ENCODE results near the gene GALNT2. TPM values are rescaled to one million over a fixed set of nuclear protein-coding genes. Genes with fewer than 3 reads are reported as not detected.

GALNT2 gene
- total and polyA plus RNA-seq, 2 experiments from 2014 or later: 96.7 to 143 TPM

GRCh38 chr1:230126529-230127104 lies 59.6 kb downstream of the GALNT2 start:
- peaks cover 89% of the 10 kb centered on the region for H3K79me2 ChIP-seq
- H3K9me3 ChIP-seq (ENCODE audit: low read depth): no peaks in the 10 kb centered on the region
- H4K20me1 ChIP-seq (ENCODE audit: insufficient read depth, poor library complexity, severe bottlenecking): peaks cover 24% of the 10 kb centered on the region
- no peak overlapping the region for H3K4me3 ChIP-seq
- 84% methylated on average over 15 of the region's 16 CpGs for WGBS (ENCODE audit: low lambda C conversion rate, missing lambda C conversion rate)
- no peaks in the 10 kb centered on the region for H3K27me3 ChIP-seq
- H3K36me3 ChIP-seq (replicated peaks; ENCODE audit: insufficient read depth, low read depth): no peaks in the 10 kb centered on the region
- peaks cover 8% of the 10 kb centered on the region for H3K4me1 ChIP-seq (ENCODE audit: insufficient read depth)
- TF ChIP-seq, protein P1, sequence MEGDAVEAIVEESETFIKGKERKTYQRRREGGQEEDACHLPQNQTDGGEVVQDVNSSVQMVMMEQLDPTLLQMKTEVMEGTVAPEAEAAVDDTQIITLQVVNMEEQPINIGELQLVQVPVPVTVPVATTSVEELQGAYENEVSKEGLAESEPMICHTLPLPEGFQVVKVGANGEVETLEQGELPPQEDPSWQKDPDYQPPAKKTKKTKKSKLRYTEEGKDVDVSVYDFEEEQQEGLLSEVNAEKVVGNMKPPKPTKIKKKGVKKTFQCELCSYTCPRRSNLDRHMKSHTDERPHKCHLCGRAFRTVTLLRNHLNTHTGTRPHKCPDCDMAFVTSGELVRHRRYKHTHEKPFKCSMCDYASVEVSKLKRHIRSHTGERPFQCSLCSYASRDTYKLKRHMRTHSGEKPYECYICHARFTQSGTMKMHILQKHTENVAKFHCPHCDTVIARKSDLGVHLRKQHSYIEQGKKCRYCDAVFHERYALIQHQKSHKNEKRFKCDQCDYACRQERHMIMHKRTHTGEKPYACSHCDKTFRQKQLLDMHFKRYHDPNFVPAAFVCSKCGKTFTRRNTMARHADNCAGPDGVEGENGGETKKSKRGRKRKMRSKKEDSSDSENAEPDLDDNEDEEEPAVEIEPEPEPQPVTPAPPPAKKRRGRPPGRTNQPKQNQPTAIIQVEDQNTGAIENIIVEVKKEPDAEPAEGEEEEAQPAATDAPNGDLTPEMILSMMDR (IDR thresholded peaks at IDR 0.05; ENCODE audit: poor library complexity): no peak
- no peak for TF ChIP-seq EZH2phosphoT487 (IDR thresholded peaks at IDR 0.05; ENCODE audit: low read depth, severe bottlenecking, unreplicated experiment)
- no peak for TF ChIP-seq EZH2 (IDR thresholded peaks at IDR 0.05; ENCODE audit: borderline replicate concordance)
- H3K9me2 ChIP-seq (replicated peaks; ENCODE audit: insufficient read depth): no peaks in the 10 kb centered on the region
- H3K27ac ChIP-seq: no peak overlapping the region
- H2AFZ ChIP-seq: no peak overlapping the region
- no peak for DNase-seq (ENCODE audit: low spot score)
- no peak overlapping the region for H3K4me2 ChIP-seq

DNA sequence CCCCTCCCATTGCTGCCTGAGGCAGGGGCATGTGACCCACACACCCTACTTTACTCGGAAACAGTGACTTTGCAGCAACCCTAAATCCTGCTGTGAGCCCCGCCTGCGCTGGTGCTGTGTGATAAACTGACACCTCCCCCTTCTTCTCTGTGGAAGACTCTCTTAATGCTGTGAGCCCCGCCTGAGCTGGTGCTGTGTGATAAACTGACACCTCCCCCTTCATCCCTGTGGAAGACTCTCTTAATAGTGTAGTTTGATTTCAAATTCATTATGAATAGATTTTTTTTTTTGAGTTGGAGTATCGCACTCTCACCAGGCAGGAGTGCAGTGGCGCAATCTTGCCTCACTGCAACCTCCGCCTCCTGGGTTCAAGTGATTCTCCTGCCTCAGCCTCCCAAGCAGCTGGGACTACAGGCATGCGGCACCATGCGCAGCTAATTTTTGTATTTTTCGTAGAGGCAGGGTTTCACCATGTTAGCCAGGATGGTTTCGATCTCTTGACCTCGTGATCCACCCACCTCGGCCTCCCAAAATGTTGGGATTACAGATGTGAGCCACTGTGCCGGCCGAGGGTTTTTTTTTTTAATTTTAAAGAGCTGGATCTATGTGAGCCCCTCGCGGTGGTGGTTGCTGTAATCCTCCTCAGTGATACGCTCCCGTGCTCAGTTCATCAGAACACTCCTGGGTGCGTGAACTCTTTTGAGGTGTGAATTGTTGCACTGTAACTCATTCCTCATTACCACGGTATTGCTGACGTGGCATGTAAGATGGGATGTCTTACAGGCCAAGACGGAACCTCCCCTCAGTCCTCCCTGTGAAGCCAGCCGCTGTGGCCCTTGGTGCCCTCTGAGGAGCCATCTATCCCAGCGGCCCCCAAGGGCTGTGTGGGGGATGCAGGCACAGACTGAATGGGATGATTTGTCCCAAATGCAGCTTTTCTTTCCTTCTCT lies 60.3 kb downstream of the GALNT2 start:
- Histone ChIP-seq H4K20me1 (ENCODE audit: insufficient read depth, poor library complexity, severe bottlenecking) (peaks cover 26% of the 10 kb centered on the region), H3K79me2 (peaks cover 90% of the 10 kb centered on the region)

DNA sequence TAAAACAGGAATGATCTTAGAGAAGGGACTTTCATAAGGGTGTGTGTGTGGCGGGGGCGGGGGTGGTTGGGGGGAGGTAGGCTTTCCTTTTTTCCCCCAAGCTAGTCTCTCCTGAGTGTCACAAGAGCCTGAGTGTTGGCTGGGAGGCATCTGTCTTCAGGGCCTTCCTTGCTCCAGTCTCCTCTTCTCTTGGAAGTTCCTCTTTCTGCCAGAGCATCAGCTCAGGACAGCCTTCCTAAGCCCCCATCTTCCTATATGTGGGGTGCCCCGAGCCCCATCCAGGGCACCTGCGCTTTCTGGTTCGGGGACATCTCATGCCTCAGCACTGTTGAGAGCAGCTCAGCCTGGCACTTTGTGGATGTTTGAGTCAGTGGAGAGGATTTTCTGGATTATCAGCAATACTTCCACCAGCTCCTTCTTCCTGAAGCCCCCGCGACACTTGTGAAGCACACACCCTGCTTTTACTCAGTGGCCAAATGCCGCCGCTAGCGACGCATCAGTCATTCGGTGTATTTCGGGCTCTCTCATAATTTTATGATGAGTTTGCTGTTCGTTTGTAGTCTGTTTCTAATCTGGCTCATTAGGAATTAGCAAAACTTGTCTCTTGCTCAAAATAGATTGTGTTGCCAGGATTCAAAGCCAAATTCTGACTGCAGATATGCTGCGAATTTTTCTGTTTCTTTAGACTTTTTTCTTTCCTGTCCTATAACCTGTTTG lies 61.7 kb downstream of the GALNT2 start:
- Histone ChIP-seq H3K9me3 (ENCODE audit: low read depth) (no peaks in the 10 kb centered on the region), H3K4me2 (no peak overlapping the region), H3K27ac (no peak overlapping the region), H3K27me3 (no peaks in the 10 kb centered on the region), H3K4me1 (ENCODE audit: insufficient read depth) (peaks cover 8% of the 10 kb centered on the region), H3K9me2 (replicated peaks; ENCODE audit: insufficient read depth) (no peaks in the 10 kb centered on the region), H3K4me3 (no peak overlapping the region), H4K20me1 (ENCODE audit: insufficient read depth, poor library complexity, severe bottlenecking) (peaks cover 28% of the 10 kb centered on the region), H3K79me2 (peaks cover 83% of the 10 kb centered on the region), H2AFZ (no peak overlapping the region), H3K36me3 (replicated peaks; ENCODE audit: insufficient read depth, low read depth) (no peaks in the 10 kb centered on the region)
- no peak for DNase-seq (ENCODE audit: low spot score)
- TF ChIP-seq, protein P1 (IDR thresholded peaks at IDR 0.05; ENCODE audit: poor library complexity): no peak
- 89% methylated on average over 13 of the region's 15 CpGs for WGBS (ENCODE audit: low lambda C conversion rate, missing lambda C conversion rate)

More for the DNA sequence above, 60.3 kb downstream of the GALNT2 start:
- Histone ChIP-seq H3K27ac (no peak overlapping the region), H3K36me3 (replicated peaks; ENCODE audit: insufficient read depth, low read depth) (no peaks in the 10 kb centered on the region), H3K9me2 (replicated peaks; ENCODE audit: insufficient read depth) (no peaks in the 10 kb centered on the region), H3K4me3 (no peak overlapping the region), H2AFZ (no peak overlapping the region), H3K4me2 (no peak overlapping the region), H3K4me1 (ENCODE audit: insufficient read depth) (peaks cover 8% of the 10 kb centered on the region), H3K27me3 (no peaks in the 10 kb centered on the region), H3K9me3 (ENCODE audit: low read depth) (no peaks in the 10 kb centered on the region)
- TF ChIP-seq, protein P1 (IDR thresholded peaks at IDR 0.05; ENCODE audit: poor library complexity): no peak
- TF ChIP-seq EZH2phosphoT487 (IDR thresholded peaks at IDR 0.05; ENCODE audit: low read depth, severe bottlenecking, unreplicated experiment) (no peak), EZH2 (IDR thresholded peaks at IDR 0.05; ENCODE audit: borderline replicate concordance) (no peak)
- DNase-seq (ENCODE audit: low spot score): no peak
- WGBS (ENCODE audit: low lambda C conversion rate, missing lambda C conversion rate): 87% methylated on average over 25 of the region's 25 CpGs
